WI38 (cell line): ENCODE data around the gene OCEL1.
A peak's percentile ranks its signal among the peaks of the same experiment; 100 is the strongest.

Experiments used
- H3K4me3 ChIP-seq: 2 replicates; pipeline ENCODE4 v1.5.1; 2011; ENCODE audit warnings: low read depth, mild to moderate bottlenecking, control low read depth, low read length
- CTCF ChIP-seq: IDR thresholded peaks from 2 replicates; pipeline ENCODE4 v1.5.1; 2012; ENCODE audit warnings: low read depth, mild to moderate bottlenecking, control low read depth, low read length

OCEL1 gene

GRCh38 chr19:17202249-17202648 is 23.8 kb upstream of the OCEL1 start:
- no peak overlapping the region for H3K4me3 ChIP-seq
- TF ChIP-seq CTCF: no peak

GRCh38 chr19:17202713-17203112 is 23.3 kb upstream of the OCEL1 start:
- TF ChIP-seq CTCF: no peak
- H3K4me3 ChIP-seq: no peak overlapping the region

GRCh38 chr19:17205237-17206140 is 20.5 kb upstream of the OCEL1 start:
- no peak overlapping the region for H3K4me3 ChIP-seq
- TF ChIP-seq CTCF: peak; percentile 64

- no peak overlapping the region for H3K4me3 ChIP-seq
- no peak for TF ChIP-seq CTCF
These were observed 19.1 kb upstream of the OCEL1 start for GRCh38 chr19:17206736-17207581.

GRCh38 chr19:17209126-17210036 is 16.6 kb upstream of the OCEL1 start:
- no peak overlapping the region for H3K4me3 ChIP-seq
- no peak for TF ChIP-seq CTCF

GRCh38 chr19:17210296-17210695 is 15.7 kb upstream of the OCEL1 start:
- H3K4me3 ChIP-seq: no peak overlapping the region
- no peak for TF ChIP-seq CTCF
